ENCODE results near the gene MRPL38.
"Not testable (repeated sequence)": the region's sequence is repeated elsewhere in the genome, so short reads cannot be mapped to it uniquely, and the experiment has no call there.

- TF ChIP-seq EZH2 (IDR thresholded peaks at IDR 0.05; ENCODE audit: low read depth) = not testable (repeated sequence)
- TF ChIP-seq, protein P1, sequence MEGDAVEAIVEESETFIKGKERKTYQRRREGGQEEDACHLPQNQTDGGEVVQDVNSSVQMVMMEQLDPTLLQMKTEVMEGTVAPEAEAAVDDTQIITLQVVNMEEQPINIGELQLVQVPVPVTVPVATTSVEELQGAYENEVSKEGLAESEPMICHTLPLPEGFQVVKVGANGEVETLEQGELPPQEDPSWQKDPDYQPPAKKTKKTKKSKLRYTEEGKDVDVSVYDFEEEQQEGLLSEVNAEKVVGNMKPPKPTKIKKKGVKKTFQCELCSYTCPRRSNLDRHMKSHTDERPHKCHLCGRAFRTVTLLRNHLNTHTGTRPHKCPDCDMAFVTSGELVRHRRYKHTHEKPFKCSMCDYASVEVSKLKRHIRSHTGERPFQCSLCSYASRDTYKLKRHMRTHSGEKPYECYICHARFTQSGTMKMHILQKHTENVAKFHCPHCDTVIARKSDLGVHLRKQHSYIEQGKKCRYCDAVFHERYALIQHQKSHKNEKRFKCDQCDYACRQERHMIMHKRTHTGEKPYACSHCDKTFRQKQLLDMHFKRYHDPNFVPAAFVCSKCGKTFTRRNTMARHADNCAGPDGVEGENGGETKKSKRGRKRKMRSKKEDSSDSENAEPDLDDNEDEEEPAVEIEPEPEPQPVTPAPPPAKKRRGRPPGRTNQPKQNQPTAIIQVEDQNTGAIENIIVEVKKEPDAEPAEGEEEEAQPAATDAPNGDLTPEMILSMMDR (conservative IDR thresholded peaks at IDR 0.05) = not testable (repeated sequence)
Observed at GRCh38 chr17:75868730-75869281, 35.9 kb downstream of the MRPL38 start.

All from PC-9 (cell line).